ENCODE data around the gene GAS5.
A peak's percentile ranks its signal among the peaks of the same experiment; 100 is the strongest.

The GAS5 gene

GRCh38 chr1:173867753-173868265 is at the start of gene GAS5:
TSS of gene GAS5 (minus strand) at chr1:173867989.
- no peaks in the 10 kb centered on the region for H3K9me3 Mint-ChIP-seq
- ATAC-seq (peak; percentile 82), DNase-seq (peak; percentile 98 to 100)
- H3K4me3 Mint-ChIP-seq = peak within 1 kb of the TSS; percentile 93 to 100
- peaks cover 62% of the 10 kb centered on the region for H3K4me1 Mint-ChIP-seq
- H3K27ac Mint-ChIP-seq = peak within 1 kb of the TSS; percentile 98 to 100
- no peaks in the 10 kb centered on the region for H3K27me3 Mint-ChIP-seq

GRCh38 chr1:173917149-173917548 is 49.4 kb upstream of the GAS5 start, which contains the start of gene SERPINC1:
TSS of gene SERPINC1 (minus strand) at chr1:173917327. CDS start at chr1:173917259, 68 bp downstream.
- Mint-ChIP-seq H3K4me3 (no peak within 1 kb of the TSS), H3K4me1 (no peaks in the 10 kb centered on the region), H3K27ac (peak within 1 kb of the TSS in 1 of 2 donors; percentile 19), H3K27me3 (peaks cover 5% of the 10 kb centered on the region), H3K9me3 (no peaks in the 10 kb centered on the region)
- ATAC-seq = no peak
- DNase-seq = no peak

- DNase-seq = no peak
- no peaks in the 10 kb centered on the region for H3K9me3 Mint-ChIP-seq
- peaks cover 5% of the 10 kb centered on the region for H3K27me3 Mint-ChIP-seq
- no peak overlapping the region for H3K27ac Mint-ChIP-seq
- H3K4me1 Mint-ChIP-seq = no peaks in the 10 kb centered on the region
- no peak for ATAC-seq
- H3K4me3 Mint-ChIP-seq = no peak overlapping the region
These were observed 48.9 kb upstream of the GAS5 start for GRCh38 chr1:173916667-173917066.

DNA sequence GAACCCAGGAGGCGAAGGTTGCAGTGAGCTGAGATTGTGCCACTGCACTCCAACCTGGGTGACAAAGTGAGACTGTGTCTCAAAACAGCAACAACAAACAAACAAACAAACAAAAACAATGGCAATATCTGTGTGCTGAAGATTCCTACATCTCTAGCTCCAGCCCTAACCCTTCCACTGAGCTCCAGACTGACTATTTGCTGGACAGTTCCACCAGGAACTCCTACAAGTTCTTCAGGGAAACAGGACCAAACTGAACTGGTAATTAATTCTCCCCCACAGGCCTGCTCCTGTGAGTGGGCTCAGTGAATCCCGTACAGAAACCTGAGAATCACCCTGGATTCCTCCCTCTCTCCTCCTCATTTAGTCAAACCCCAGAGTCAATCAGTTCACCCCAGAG is 47.8 kb upstream of the GAS5 start:
- no peaks in the 10 kb centered on the region for H3K4me1 Mint-ChIP-seq
- DNase-seq = no peak
- H3K4me3 Mint-ChIP-seq = no peak overlapping the region
- no peak overlapping the region for H3K27ac Mint-ChIP-seq
- no peak for ATAC-seq
- no peaks in the 10 kb centered on the region for H3K9me3 Mint-ChIP-seq
- peaks cover 5% of the 10 kb centered on the region for H3K27me3 Mint-ChIP-seq

DNA sequence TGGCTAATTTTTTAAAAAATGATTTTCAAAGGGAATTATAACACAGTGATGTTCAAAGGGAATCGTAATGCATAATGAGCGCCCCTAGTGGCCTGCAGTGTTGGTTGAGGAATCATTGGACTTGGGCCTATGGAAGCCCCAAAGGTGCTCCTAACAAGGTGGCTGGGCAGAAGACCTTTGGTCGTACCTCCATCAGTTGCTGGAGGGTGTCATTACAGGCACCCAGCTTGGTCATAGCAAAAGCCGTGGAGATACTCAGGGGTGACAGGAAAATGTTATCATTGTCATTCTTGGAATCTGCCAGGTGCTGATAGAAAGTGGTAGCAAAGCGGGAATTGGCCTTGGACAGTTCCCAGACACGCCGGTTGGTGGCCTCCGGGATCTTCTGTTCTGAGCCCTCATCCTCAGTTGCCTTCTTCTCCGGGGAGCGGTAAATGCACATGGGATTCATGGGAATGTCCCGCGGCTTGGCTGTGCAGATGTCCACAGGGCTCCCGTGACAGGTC is 46.6 kb upstream of the GAS5 start:
- H3K27me3 Mint-ChIP-seq = peaks cover 5% of the 10 kb centered on the region
- ATAC-seq = no peak
- no peaks in the 10 kb centered on the region for H3K4me1 Mint-ChIP-seq
- no peak overlapping the region for H3K27ac Mint-ChIP-seq
- H3K4me3 Mint-ChIP-seq = no peak overlapping the region
- no peak for DNase-seq
- no peaks in the 10 kb centered on the region for H3K9me3 Mint-ChIP-seq

GRCh38 chr1:173913111-173913510 is 45.3 kb upstream of the GAS5 start:
- DNase-seq = no peak
- H3K4me3 Mint-ChIP-seq = no peak overlapping the region
- H3K4me1 Mint-ChIP-seq = no peaks in the 10 kb centered on the region
- H3K27me3 Mint-ChIP-seq = peaks cover 5% of the 10 kb centered on the region
- no peak overlapping the region for H3K27ac Mint-ChIP-seq
- no peaks in the 10 kb centered on the region for H3K9me3 Mint-ChIP-seq
- ATAC-seq = no peak

DNA sequence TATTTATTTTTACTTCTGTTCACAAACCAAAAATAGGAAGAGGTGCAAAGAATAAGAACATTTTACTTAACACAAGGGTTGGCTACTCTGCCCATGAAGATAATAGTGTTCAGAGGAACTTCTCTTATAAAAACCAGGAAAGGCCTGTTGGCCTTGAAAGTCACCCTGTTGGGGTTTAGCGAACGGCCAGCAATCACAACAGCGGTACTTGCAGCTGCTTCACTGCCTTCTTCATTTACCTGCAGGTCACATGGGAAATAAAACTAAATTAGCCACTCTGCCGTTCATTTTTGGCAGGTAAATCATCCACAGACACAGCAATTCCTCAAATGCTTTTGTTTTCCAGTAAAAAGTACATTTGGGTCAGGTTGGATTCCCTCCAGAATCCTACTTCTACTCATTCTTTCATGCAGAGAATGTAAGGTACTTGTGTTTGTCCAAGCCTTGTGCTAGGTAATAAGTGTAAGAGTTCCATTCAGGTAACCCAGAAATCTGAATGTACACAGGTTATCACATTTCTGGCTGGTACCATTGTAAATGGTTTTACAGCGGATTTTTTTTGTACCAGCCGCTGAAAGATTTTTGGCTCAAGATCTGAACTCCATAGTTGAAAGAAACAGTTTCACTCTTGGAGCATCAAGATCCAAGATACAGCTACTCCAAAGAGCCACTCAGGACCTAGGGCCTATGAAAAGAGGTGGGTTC is 36.2 kb upstream of the GAS5 start:
- no peak for DNase-seq
- Mint-ChIP-seq H3K27ac (no peak overlapping the region), H3K4me1 (peaks cover 9% of the 10 kb centered on the region), H3K9me3 (peaks cover 0 to 7% of the 10 kb centered on the region in 2 donors), H3K27me3 (no peaks in the 10 kb centered on the region), H3K4me3 (no peak overlapping the region)
- ATAC-seq = no peak

DNA sequence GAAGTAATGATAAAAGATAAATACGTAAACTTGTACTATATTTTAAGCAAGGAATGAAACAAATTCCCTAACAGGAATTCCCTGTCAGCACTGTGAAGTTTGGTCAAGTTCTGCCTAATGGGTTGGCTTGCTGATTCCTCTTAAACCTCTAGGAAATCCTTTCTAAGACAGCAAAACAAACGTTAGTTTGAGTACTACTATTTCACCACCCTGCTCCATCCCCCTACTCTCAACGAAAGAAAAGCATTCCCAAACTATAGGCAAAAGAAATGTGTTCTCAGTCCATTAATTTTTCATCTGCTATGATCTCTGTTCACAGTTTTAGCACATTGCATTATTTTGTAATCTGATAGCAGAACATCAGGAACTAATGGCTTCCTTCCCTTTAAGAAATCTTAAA is 33.2 kb upstream of the GAS5 start:
- DNase-seq = no peak
- Mint-ChIP-seq H3K27me3 (no peaks in the 10 kb centered on the region), H3K9me3 (peaks cover 0 to 5% of the 10 kb centered on the region in 2 donors), H3K27ac (no peak overlapping the region), H3K4me1 (peaks cover 9% of the 10 kb centered on the region), H3K4me3 (no peak overlapping the region)
- ATAC-seq = no peak

- Mint-ChIP-seq H3K9me3 (no peaks in the 10 kb centered on the region), H3K4me1 (peaks cover 9% of the 10 kb centered on the region), H3K27ac (no peak overlapping the region), H3K27me3 (no peaks in the 10 kb centered on the region), H3K4me3 (no peak overlapping the region)
- DNase-seq (no peak), ATAC-seq (peak; percentile 39)
These were observed 32.6 kb upstream of the GAS5 start for GRCh38 chr1:173900427-173900826.

- no peak overlapping the region for H3K27ac Mint-ChIP-seq
These were observed 26.4 kb upstream of the GAS5 start for GRCh38 chr1:173894189-173894588.

DNA sequence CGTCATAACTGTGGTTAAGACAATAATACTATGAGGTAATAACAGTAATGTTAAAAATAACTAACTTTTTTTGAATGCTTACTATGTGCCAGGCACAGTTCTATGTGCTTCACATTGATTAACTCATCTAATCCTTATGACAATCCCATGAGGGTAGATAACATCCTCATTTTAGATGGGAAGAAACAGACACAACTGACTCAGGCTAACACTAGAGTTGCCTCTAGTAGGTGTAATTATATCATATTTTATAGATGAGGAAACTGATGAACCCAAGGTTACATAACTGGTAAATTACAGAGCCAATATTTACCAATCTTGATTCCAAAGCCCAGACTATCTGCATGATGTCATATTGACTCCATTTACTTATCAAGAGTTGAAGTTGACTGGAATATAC is 25.8 kb upstream of the GAS5 start:
- Mint-ChIP-seq H3K9me3 (no peaks in the 10 kb centered on the region), H3K4me1 (no peaks in the 10 kb centered on the region), H3K27ac (no peak overlapping the region), H3K4me3 (no peak overlapping the region), H3K27me3 (no peaks in the 10 kb centered on the region)
- DNase-seq (no peak), ATAC-seq (no peak)

More at GRCh38 chr1:173894189-173894588, 26.4 kb upstream of the GAS5 start:
- ATAC-seq = no peak
- Mint-ChIP-seq H3K27me3 (no peaks in the 10 kb centered on the region), H3K4me1 (no peaks in the 10 kb centered on the region), H3K4me3 (no peak overlapping the region), H3K9me3 (no peaks in the 10 kb centered on the region)
- DNase-seq = no peak

DNA sequence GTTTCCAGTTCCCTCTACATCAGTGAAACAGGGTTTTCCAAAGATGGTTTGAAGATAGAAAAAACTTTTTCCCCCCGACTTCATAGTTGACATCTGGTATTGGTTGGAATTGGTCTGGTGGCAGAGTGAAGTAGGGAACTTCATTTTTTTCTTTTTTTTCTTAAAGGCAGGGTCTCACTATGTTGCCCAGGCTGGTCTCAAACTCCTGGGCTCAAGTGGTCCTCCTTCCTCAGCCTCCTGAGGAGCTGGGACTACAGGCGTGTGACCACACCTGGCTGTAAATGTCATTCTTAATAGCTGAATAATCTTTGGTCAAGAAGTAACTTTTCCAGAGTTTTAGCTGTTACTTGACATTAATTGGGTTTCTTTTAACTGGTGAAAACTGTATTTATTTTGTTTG is 22.1 kb upstream of the GAS5 start:
- Mint-ChIP-seq H3K9me3 (no peaks in the 10 kb centered on the region), H3K4me1 (peaks cover 23% of the 10 kb centered on the region), H3K27me3 (no peaks in the 10 kb centered on the region), H3K27ac (no peak overlapping the region), H3K4me3 (no peak overlapping the region)
- no peak for ATAC-seq
- no peak for DNase-seq

DNA sequence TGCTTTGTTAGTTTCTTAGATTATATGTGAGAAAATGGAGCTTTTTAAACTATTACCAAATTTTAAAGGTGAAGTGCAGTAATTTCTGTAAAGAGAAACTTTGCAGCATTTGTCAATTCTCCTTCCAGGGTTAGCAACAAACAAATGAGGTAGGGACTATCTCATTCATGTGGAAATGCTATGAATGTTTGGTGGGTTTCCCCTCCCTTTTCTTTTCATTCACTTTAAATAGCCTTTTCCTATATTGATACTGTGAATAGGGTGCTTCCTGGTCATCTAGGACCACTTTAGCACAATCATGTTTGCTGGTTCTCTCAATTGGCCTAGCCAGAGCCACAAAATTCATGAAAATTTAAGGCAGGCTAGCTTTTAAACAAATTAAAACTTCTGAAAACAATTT is 21.0 kb upstream of the GAS5 start:
- DNase-seq (no peak), ATAC-seq (no peak)
- Mint-ChIP-seq H3K27ac (no peak overlapping the region), H3K4me1 (peaks cover 23% of the 10 kb centered on the region), H3K27me3 (no peaks in the 10 kb centered on the region), H3K9me3 (no peaks in the 10 kb centered on the region), H3K4me3 (no peak overlapping the region)

- Mint-ChIP-seq H3K4me3 (no peak overlapping the region), H3K9me3 (no peaks in the 10 kb centered on the region), H3K27me3 (no peaks in the 10 kb centered on the region), H3K27ac (no peak overlapping the region), H3K4me1 (peaks cover 23% of the 10 kb centered on the region)
- DNase-seq (no peak), ATAC-seq (no peak)
These were observed 19.8 kb upstream of the GAS5 start for GRCh38 chr1:173887627-173888026.

GRCh38 chr1:173886746-173887611 is 19.2 kb upstream of the GAS5 start:
- H3K4me1 Mint-ChIP-seq = peaks cover 23% of the 10 kb centered on the region
- DNase-seq (no peak), ATAC-seq (no peak)
- H3K4me3 Mint-ChIP-seq = no peak overlapping the region
- no peaks in the 10 kb centered on the region for H3K27me3 Mint-ChIP-seq
- H3K27ac Mint-ChIP-seq = no peak overlapping the region
- no peaks in the 10 kb centered on the region for H3K9me3 Mint-ChIP-seq

- ATAC-seq (no peak), DNase-seq (no peak)
- no peaks in the 10 kb centered on the region for H3K9me3 Mint-ChIP-seq
- no peaks in the 10 kb centered on the region for H3K27me3 Mint-ChIP-seq
- H3K4me1 Mint-ChIP-seq = peaks cover 23% of the 10 kb centered on the region
- peak overlapping the region; percentile 46 to 67 for H3K27ac Mint-ChIP-seq
- H3K4me3 Mint-ChIP-seq = no peak overlapping the region
These were observed 16.9 kb upstream of the GAS5 start for GRCh38 chr1:173884701-173885100.

Data from stimulated activated naive CD8-positive, alpha-beta T cell treated with anti-CD3 and anti-CD28 coated beads, Interleukin-15, amount 100 ng/mL, for 72 hours (primary cell).